ENCODE measurements around the gene ZBTB14. TPM values are rescaled to one million over a fixed set of nuclear protein-coding genes. Genes with fewer than 3 reads are reported as not detected.

The ZBTB14 gene
- total RNA-seq, 1 experiment from 2014 or later: 8.2 TPM

DNA sequence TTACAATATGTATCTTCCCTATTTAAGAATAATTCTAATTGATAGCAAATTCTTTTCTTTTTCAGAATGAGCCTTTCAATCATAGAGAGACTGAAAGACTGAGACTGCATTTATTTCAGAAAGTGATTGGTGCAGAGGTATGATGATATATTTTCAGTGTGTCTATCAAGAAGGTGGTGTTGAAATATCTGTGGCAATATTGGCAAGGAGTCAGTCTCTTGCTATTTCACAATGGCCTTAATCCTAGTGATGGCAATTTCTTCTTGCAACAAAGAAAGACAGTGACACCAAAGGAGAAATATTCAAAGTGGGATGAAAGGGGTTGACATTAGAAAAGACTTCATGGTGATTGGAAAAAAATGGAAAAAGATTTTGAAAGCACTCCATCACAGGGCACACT is 21.7 kb upstream of the ZBTB14 start:
- H3K9me2 ChIP-seq (ENCODE audit: insufficient read depth): no peaks in the 10 kb centered on the region
- no peak for DNase-seq (ENCODE audit: low read depth, low spot score)
- H3K4me1 ChIP-seq (ENCODE audit: control insufficient read depth in 1 of 2, insufficient read depth in 2 of 2, low read length in 2 of 2): no peaks in the 10 kb centered on the region
- TF ChIP-seq CEBPB (IDR thresholded peaks at IDR 0.05; ENCODE audit: low read depth) (no peak), EZH2 (IDR thresholded peaks at IDR 0.05) (no peak), RAD21 (IDR thresholded peaks at IDR 0.05; ENCODE audit: low read depth) (no peak), CBX3 (IDR thresholded peaks at IDR 0.05; ENCODE audit: low read depth) (no peak), SIN3A (IDR thresholded peaks at IDR 0.05; ENCODE audit: low read depth) (no peak)
- ChIA-PET RAD21 (ENCODE audit: low non-redundant PET in 1 of 2, low total read pairs in 2 of 2, uncharacterized antibody in 2 of 2, unreplicated experiment in 2 of 2) (no interaction called here), POLR2A (no interaction called here), CTCF (no interaction called here)
- H3K36me3 ChIP-seq (ENCODE audit: control insufficient read depth in 1 of 2, insufficient read depth in 2 of 2, low read length in 2 of 2): no peaks in the 10 kb centered on the region
- H2AFZ ChIP-seq (ENCODE audit: low read depth, low read length, poor library complexity, severe bottlenecking): no peak overlapping the region
- no peaks in the 10 kb centered on the region for H4K20me1 ChIP-seq (ENCODE audit: insufficient read depth)
- H3K27ac ChIP-seq (ENCODE audit: low read depth, low read length): no peak overlapping the region
- H3K27me3 ChIP-seq (ENCODE audit: insufficient read depth, low read length): no peaks in the 10 kb centered on the region
- no peak for ATAC-seq
- BruUV-seq (replicated peaks): no TSS peak
- no peaks in the 10 kb centered on the region for H3K79me2 ChIP-seq (ENCODE audit: insufficient read depth, low read length)
- H3K4me2 ChIP-seq (ENCODE audit: low read length): no peak overlapping the region
- H3K4me3 ChIP-seq (replicated peaks in 1 of 2; ENCODE audit: low read depth in 1 of 2, low read length in 2 of 2): no peak overlapping the region
- intact Hi-C loops (cut with micrococcal nuclease): no loop called here
- H3K9me3 ChIP-seq (ENCODE audit: control insufficient read depth in 1 of 2, insufficient read depth in 1 of 2, low read depth in 1 of 2, low read length in 2 of 2): 0 out of 4 replicates have a peak, but pooled peaks cover 0 to 5% of the 10 kb centered on the region in 2 experiments
- no peak overlapping the region for H3K9ac ChIP-seq (ENCODE audit: low read length)

DNA sequence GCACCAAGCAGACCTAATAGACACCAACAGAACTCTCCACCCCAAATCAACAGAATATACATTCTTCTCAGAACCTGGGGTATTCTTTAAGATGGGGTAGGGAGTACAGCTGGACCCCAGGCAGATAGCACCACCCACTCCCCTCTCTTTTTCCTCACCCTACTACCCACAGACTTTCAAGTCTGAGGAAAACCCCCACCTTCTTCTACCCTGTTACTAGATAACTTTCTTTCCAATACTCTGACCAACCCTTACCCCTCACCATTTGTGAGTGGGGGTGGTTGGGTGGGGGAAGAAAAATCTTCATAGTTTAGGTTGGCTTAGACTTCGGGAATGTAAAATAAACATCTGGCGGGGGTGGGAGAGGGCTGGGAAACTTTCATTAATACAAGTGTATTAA is 20.3 kb upstream of the ZBTB14 start:
- no peaks in the 10 kb centered on the region for H3K36me3 ChIP-seq (ENCODE audit: control insufficient read depth in 1 of 2, insufficient read depth in 2 of 2, low read length in 2 of 2)
- TF ChIP-seq ZFX (IDR thresholded peaks at IDR 0.05) (no peak), CBX3 (IDR thresholded peaks at IDR 0.05; ENCODE audit: low read depth) (no peak), FOSL1 (IDR thresholded peaks at IDR 0.05; ENCODE audit: low read depth) (no peak), RAD21 (IDR thresholded peaks at IDR 0.05; ENCODE audit: low read depth) (no peak), POLR2A (IDR thresholded peaks at IDR 0.05; ENCODE audit: borderline replicate concordance, extremely low read depth, insufficient read depth, insufficient read length) (no peak), SP1 (IDR thresholded peaks at IDR 0.05; ENCODE audit: low read depth) (no peak), EZH2phosphoT487 (IDR thresholded peaks at IDR 0.05; ENCODE audit: borderline replicate concordance) (no peak), JUND (IDR thresholded peaks at IDR 0.05) (no peak), MAX (IDR thresholded peaks at IDR 0.05) (no peak), POLR2AphosphoS5 (IDR thresholded peaks at IDR 0.05; ENCODE audit: low read depth, low read length) (no peak), SIN3A (IDR thresholded peaks at IDR 0.05; ENCODE audit: low read depth) (no peak), EGR1 (IDR thresholded peaks at IDR 0.05; ENCODE audit: low read depth) (no peak), TCF7L2 (IDR thresholded peaks at IDR 0.05; ENCODE audit: borderline replicate concordance, extremely low read depth, insufficient read depth, insufficient read length) (no peak)
- TF ChIP-seq, protein P1, sequence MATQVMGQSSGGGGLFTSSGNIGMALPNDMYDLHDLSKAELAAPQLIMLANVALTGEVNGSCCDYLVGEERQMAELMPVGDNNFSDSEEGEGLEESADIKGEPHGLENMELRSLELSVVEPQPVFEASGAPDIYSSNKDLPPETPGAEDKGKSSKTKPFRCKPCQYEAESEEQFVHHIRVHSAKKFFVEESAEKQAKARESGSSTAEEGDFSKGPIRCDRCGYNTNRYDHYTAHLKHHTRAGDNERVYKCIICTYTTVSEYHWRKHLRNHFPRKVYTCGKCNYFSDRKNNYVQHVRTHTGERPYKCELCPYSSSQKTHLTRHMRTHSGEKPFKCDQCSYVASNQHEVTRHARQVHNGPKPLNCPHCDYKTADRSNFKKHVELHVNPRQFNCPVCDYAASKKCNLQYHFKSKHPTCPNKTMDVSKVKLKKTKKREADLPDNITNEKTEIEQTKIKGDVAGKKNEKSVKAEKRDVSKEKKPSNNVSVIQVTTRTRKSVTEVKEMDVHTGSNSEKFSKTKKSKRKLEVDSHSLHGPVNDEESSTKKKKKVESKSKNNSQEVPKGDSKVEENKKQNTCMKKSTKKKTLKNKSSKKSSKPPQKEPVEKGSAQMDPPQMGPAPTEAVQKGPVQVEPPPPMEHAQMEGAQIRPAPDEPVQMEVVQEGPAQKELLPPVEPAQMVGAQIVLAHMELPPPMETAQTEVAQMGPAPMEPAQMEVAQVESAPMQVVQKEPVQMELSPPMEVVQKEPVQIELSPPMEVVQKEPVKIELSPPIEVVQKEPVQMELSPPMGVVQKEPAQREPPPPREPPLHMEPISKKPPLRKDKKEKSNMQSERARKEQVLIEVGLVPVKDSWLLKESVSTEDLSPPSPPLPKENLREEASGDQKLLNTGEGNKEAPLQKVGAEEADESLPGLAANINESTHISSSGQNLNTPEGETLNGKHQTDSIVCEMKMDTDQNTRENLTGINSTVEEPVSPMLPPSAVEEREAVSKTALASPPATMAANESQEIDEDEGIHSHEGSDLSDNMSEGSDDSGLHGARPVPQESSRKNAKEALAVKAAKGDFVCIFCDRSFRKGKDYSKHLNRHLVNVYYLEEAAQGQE (IDR thresholded peaks at IDR 0.05; ENCODE audit: low read depth): no peak
- DNase-seq (ENCODE audit: low read depth, low spot score) (no peak), ATAC-seq (no peak)
- intact Hi-C loops (cut with micrococcal nuclease): no loop called here
- CTCF ChIA-PET: no interaction called here
- no TSS peak for BruUV-seq (replicated peaks)
- H3K4me1 ChIP-seq (ENCODE audit: control insufficient read depth in 1 of 2, insufficient read depth in 2 of 2, low read length in 2 of 2): no peaks in the 10 kb centered on the region
- no peak overlapping the region for H3K4me2 ChIP-seq (ENCODE audit: low read length)
- no peaks in the 10 kb centered on the region for H3K9me3 ChIP-seq (ENCODE audit: control insufficient read depth in 1 of 2, insufficient read depth in 1 of 2, low read depth in 1 of 2, low read length in 2 of 2)
- RAD21 ChIA-PET (ENCODE audit: low non-redundant PET in 1 of 2, low total read pairs in 2 of 2, uncharacterized antibody in 2 of 2, unreplicated experiment in 2 of 2): no interaction called here
- H3K27me3 ChIP-seq (ENCODE audit: insufficient read depth, low read length): no peaks in the 10 kb centered on the region
- no peaks in the 10 kb centered on the region for H3K79me2 ChIP-seq (ENCODE audit: insufficient read depth, low read length)
- H3K9ac ChIP-seq (ENCODE audit: low read length): no peak overlapping the region
- no peaks in the 10 kb centered on the region for H4K20me1 ChIP-seq (ENCODE audit: insufficient read depth)
- POLR2A ChIA-PET: no interaction called here
- H2AFZ ChIP-seq (ENCODE audit: low read depth, low read length, poor library complexity, severe bottlenecking): no peak overlapping the region
- H3K27ac ChIP-seq (ENCODE audit: low read depth, low read length): no peak overlapping the region
- no peaks in the 10 kb centered on the region for H3K9me2 ChIP-seq (ENCODE audit: insufficient read depth)
- H3K4me3 ChIP-seq (replicated peaks in 1 of 2; ENCODE audit: low read depth in 1 of 2, low read length in 2 of 2): no peak overlapping the region
